Femur (tissue), 1 donor: Measurements from ENCODE around the gene GRHPR.

Source experiments
- DNase-seq: peaks from one replicate; pipeline ENCODE4 v3.0.0-alpha.2; 2017

The GRHPR gene

DNA sequence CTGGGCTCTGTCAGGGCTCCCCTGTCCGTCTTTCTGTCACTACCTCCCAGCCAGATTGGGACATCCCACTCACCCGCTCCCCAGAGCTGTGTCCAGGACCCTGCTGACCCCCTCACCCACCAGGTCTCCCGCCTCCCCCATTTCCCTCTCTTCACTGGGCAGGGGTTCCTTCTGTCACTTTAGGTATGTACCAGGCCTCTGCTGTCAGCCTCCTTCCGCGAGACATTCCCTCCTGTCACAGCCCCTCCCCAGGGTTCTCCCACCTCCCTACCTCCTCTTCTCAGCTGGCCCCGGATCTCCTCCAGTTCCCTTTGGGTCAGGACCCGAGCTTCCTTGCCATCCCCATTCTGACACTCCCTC lies 63.7 kb downstream of the GRHPR start:
- DNase-seq, result no peak
